Forelimb muscle (tissue), 1 donor: ENCODE results near the gene XXYLT1. TPM values are rescaled to one million over a fixed set of nuclear protein-coding genes. Genes with fewer than 3 reads are reported as not detected.
"Not testable (repeated sequence)": the region's sequence is repeated elsewhere in the genome, so short reads cannot be mapped to it uniquely, and the experiment has no call there.

Experiments used
- DNase-seq: peaks from one replicate; pipeline ENCODE4 v3.0.0-alpha.2; 2013; ENCODE audit warnings: low read depth
- polyA plus RNA-seq: library from polyadenylated mRNA; unstranded; fragments of 120-200 nt; gene quantifications from one replicate; pipeline ENCODE4 v1.2.1, GENCODE V29; 2013; ENCODE audit not compliant: insufficient read length

XXYLT1 gene
- polyA plus RNA-seq, 1 donor, result 21.3 TPM

- DNase-seq, result no peak
Measured at GRCh38 chr3:195113048-195113447, 157.9 kb downstream of the XXYLT1 start.

- no peak for DNase-seq
Measured at GRCh38 chr3:195112361-195112791, 158.6 kb downstream of the XXYLT1 start.

- DNase-seq, result no peak
Measured at GRCh38 chr3:195111766-195112165, 159.2 kb downstream of the XXYLT1 start.

GRCh38 chr3:195111319-195111705, 159.6 kb downstream of the XXYLT1 start:
- DNase-seq, result no peak

GRCh38 chr3:195110647-195111318, 160.2 kb downstream of the XXYLT1 start:
- DNase-seq, result no peak

- no peak for DNase-seq
Measured at GRCh38 chr3:195109098-195109657, 161.8 kb downstream of the XXYLT1 start.

GRCh38 chr3:195107593-195107992, 163.4 kb downstream of the XXYLT1 start:
- no peak for DNase-seq

- not testable (repeated sequence) for DNase-seq
Measured at GRCh38 chr3:195107031-195107430, 163.9 kb downstream of the XXYLT1 start.

- no peak for DNase-seq
Measured at GRCh38 chr3:195106418-195106906, 164.5 kb downstream of the XXYLT1 start.

GRCh38 chr3:195105841-195106417, 165.0 kb downstream of the XXYLT1 start:
- no peak for DNase-seq

GRCh38 chr3:195105389-195105788, 165.6 kb downstream of the XXYLT1 start:
- DNase-seq, result no peak

GRCh38 chr3:195104340-195104739, 166.6 kb downstream of the XXYLT1 start:
- DNase-seq, result no peak

GRCh38 chr3:195103623-195104022, 167.3 kb downstream of the XXYLT1 start:
- DNase-seq, result no peak

- DNase-seq, result no peak
Measured at GRCh38 chr3:195102609-195103467, 168.1 kb downstream of the XXYLT1 start.

- DNase-seq, result no peak
Measured at GRCh38 chr3:195101927-195102608, 168.9 kb downstream of the XXYLT1 start.

GRCh38 chr3:195101001-195101583, 169.9 kb downstream of the XXYLT1 start:
- DNase-seq, result no peak

- DNase-seq, result no peak
Measured at GRCh38 chr3:195099951-195100785, 170.8 kb downstream of the XXYLT1 start.

- DNase-seq, result no peak
Measured at GRCh38 chr3:195098741-195099525, 172.0 kb downstream of the XXYLT1 start.
